HG02759 (cell line): ENCODE measurements around the gene TRAK1.
A peak's percentile ranks its signal among the peaks of the same experiment; 100 is the strongest.

Experiments
- ATAC-seq: cut with Tn5 transposase; IDR thresholded peaks from one replicate; pipeline ENCODE4 v1.9.1; 2021; ENCODE audit warnings: mild to moderate bottlenecking, moderate library complexity; ENCODE audit not compliant: unreplicated experiment

TRAK1 gene

DNA sequence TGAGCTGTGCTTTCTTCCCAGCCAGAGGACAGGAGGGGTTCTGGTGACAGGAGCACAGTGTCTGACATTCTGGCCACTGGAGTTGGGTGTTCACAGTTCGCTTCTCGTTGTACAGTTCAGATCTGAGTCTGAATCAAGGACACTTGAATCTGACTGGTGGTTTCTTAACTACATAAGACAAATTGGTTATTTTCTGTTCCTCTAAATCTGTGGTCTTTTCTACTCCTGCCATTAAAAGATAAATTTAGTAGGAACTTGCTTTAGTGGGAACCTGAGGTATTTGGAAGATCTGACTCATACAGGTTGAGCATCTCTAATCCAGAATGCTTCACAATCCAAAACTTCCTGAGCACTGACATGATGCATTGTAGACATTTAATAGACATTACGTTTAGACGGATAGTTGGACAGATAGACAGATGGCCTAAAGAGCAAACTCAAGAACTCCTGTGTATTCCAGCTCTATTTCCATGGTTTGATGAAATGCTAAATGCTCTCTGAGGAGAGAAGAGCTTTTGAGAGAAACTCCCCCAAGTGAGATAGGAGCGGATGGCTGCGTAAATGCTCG, 103.9 kb downstream of the TRAK1 start:
- ATAC-seq, result no peak

- ATAC-seq, result peak; percentile 71
Observed at GRCh38 chr3:42195879-42196330, 104.7 kb downstream of the TRAK1 start.

- no peak for ATAC-seq
Observed at GRCh38 chr3:42198709-42199108, 107.6 kb downstream of the TRAK1 start.

DNA sequence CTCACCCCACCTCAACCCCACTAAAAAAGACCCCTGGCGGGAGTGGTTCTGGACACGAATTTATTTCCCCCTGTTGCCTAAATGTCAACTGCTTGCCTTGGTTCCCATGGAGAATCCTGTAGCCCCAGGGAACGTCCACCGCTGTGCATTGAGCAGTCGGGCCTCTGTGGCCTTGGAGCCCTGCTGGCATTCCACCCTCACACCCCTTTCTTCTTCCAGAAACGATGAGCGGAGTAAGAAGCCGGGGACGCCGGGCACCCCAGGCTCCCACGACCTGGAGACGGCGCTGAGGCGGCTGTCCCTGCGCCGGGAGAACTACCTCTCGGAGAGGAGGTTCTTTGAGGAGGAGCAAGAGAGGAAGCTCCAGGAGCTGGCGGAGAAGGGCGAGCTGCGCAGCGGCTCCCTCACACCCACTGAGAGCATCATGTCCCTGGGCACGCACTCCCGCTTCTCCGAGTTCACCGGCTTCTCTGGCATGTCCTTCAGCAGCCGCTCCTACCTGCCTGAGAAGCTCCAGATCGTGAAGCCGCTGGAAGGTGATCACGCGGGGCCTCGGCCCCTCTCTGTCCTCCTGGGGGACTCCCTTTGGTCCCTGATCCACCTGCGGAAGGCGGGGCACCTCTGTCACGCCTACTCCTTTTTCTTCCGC, 111.2 kb downstream of the TRAK1 start:
- ATAC-seq, result no peak

DNA sequence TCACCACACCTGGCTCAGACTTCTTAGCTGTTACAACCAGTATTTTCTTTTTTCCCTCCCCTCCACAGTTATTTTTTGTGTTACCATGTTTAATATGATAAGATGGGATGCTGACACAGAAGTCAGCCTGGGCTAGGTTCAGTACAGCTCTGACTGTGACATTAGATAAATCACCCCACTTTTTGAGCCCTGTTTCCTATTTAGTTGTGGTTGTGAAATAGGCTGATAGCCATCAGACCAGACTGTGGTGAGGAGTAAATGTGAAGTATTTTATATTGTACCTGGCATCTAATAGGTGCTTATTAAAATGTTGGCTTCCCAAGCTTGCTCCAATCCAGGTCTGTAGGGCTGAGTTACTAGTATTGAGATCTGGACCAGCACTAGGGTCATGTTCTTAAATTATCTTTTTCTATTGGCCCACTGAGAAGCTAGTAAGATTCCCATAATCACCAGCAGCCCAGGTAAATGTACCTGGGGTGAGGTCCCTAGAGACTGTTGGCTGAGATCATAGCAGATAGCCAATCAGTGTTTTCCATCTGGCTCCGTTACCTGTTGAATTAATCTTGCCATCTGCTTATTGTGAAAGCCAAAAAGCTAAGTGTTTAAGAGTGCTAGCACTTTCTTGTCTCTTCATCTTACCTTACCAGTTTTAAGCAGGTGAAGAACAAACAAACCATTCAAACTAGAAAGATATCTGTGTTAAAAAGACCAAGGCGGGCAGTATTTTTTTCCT, 113.9 kb downstream of the TRAK1 start:
- no peak for ATAC-seq

GRCh38 chr3:42205800-42206514, 114.8 kb downstream of the TRAK1 start:
- no peak for ATAC-seq

- ATAC-seq, result no peak
Observed at GRCh38 chr3:42209917-42210316, 118.8 kb downstream of the TRAK1 start.

- ATAC-seq, result no peak
Observed at GRCh38 chr3:42210726-42211125, 119.6 kb downstream of the TRAK1 start.

- ATAC-seq, result peak; percentile 51
Observed at GRCh38 chr3:42213417-42213816, 122.3 kb downstream of the TRAK1 start.

DNA sequence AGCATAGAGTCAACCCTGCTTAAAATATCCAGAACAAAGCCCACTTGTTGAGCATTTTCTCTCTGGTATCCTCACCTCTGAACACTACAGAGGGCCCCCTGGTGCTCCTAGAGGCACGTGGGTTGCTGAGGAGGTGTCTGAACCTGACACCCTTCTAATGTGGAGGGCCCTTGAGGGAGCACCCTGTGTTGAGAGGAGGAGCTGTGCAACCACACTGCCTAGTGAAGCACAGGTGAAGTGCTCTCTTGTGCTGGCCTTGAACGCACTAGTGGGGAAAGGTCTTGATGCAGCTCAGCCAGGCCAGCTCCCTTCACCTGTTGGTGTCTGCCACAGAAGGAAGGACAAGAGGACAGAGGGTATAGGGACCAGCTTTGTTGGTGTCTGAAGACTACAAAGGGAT, 122.9 kb downstream of the TRAK1 start:
- ATAC-seq, result peak; percentile 36

GRCh38 chr3:42214565-42215283, 123.6 kb downstream of the TRAK1 start:
- peak; percentile 55 for ATAC-seq

DNA sequence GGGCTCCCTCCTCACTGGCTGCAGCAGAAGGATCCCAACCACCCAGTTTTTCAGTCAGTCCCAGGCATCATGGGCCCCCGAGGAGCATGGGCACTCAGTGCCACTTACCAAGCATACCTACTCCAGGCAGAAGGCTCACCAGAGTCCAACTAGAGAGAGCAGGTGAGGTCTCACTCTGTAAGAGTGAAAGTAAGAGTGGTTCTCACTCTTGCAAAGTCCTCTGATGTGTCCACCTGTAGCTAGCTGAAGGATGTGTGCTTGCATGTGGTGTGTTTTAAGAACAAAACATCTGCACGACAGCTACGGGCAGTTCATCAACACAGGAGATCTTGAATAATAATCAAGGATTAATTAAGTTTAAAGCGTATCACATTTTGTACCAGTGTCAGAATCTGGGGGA, 125.1 kb downstream of the TRAK1 start:
- peak; percentile 68 for ATAC-seq

GRCh38 chr3:42216931-42217333, 125.8 kb downstream of the TRAK1 start:
- no peak for ATAC-seq

DNA sequence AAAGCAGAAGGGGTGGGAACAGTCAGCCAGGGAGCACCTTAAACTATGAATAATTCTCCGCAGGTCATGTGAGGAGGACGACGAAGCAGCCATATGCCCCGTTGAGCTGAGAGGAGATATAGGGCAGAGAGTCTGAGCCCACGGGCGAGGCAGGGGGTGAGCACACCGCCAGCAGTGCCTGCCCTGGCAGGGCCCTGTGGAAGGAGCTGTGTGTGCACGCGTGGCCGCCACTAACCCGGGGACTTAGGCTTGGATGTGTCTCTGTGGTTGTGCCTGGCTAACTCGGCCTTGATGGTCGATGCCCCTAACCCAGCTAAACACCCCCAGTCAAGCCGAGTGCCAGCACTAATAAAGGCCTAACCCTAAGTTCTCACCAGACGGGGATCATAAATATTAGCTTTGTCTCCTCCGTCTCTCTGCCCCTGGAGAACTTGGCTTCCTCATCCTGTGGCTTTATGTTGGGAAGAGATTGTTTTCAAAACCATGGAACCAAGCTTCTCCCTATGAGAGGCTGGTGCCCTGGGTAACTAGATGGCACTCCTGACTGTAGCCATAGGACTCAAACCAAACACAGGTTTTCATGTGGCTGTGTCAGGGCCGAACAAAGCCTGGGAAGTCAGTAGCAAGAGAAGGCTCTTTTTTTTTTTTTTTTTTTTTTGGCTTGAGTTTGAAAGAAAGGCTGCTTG, 129.4 kb downstream of the TRAK1 start:
- no peak for ATAC-seq

DNA sequence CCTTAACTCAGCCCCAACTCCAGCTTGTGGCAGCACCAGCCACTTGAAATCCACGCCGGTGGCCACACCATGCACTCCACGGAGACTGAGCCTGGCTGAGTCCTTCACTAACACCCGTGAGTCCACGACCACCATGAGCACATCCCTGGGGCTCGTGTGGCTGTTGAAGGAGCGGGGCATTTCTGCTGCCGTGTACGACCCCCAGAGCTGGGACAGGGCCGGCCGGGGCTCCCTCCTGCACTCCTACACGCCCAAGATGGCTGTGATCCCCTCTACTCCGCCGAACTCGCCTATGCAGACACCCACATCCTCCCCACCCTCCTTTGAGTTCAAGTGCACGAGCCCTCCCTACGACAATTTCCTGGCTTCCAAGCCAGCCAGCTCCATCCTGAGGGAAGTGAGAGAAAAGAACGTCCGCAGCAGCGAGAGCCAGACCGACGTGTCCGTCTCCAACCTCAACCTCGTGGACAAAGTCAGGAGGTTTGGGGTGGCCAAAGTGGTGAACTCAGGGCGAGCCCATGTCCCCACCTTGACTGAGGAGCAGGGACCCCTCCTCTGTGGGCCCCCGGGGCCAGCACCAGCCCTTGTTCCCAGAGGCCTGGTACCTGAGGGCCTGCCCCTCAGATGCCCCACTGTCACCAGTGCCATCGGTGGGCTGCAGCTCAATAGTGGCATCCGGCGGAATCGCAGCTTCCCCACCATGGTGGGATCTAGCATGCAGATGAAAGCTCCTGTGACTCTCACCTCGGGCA, 132.0 kb downstream of the TRAK1 start:
- no peak for ATAC-seq

GRCh38 chr3:42224178-42224577, 133.0 kb downstream of the TRAK1 start:
- no peak for ATAC-seq

DNA sequence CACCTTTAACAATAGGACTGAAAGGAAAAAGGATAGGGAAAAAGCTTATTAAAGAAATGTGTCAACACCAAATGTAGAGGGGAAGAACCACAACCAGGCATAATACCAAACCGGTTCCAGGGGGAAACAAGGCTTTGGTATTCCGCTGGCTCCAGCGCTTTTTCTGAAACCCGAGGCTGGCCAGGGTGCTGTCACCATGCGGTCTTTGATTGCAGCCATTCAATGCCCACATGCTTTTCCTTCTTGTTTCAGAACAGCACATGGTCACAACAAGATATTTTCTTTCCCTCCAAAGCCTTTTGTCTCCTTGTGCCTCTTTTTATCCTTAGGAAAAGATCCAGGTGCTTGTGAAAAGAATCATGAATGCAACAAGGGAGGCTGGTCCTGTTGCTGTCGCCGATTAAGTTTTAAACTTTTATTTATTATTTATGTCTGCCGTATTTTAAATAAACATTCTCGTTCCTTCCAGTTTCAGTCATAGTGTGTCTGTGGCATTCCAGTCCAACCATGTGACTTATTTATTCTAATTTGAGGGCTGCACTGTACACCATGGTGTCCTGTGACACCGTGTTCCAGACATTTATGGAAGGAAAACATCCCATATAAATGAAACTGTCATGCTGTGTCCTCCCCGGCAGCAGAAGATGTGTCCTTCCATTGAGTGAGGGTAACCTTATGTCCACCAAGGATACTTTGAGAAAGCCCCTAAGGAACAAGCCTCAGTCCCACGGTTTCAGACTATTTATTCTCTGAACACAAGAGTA, 133.7 kb downstream of the TRAK1 start:
- ATAC-seq, result no peak

GRCh38 chr3:42225486-42226363, 134.6 kb downstream of the TRAK1 start:
- ATAC-seq, result no peak
